ENCODE measurements around the gene KASH5. TPM values are rescaled to one million over a fixed set of nuclear protein-coding genes. Genes with fewer than 3 reads are reported as not detected.

The KASH5 gene
- polyA plus RNA-seq (2013), result not detected in 2 replicates

- no peak within 1 kb of the TSS for H4K8ac ChIP-seq (ENCODE audit: low read depth, low read length)
- no peak within 1 kb of the TSS for H2AFZ ChIP-seq (ENCODE audit: insufficient read depth, low read length, poor library complexity)
- H3K79me1 ChIP-seq (ENCODE audit: low read length), result no peaks in the 10 kb centered on the region
- no peak within 1 kb of the TSS for H4K12ac ChIP-seq (ENCODE audit: low read depth, low read length)
- H3K4me2 ChIP-seq (ENCODE audit: low read length), result no peak within 1 kb of the TSS
- H3K27ac ChIP-seq (ENCODE audit: low read depth, low read length), result no peak within 1 kb of the TSS
- H3K79me2 ChIP-seq (ENCODE audit: control insufficient read depth, insufficient read depth, low read length, poor library complexity), result no peaks in the 10 kb centered on the region
- H3K36me3 ChIP-seq (ENCODE audit: control insufficient read depth in 1 of 2, insufficient read depth in 2 of 2, low read length in 2 of 2), result no peaks in the 10 kb centered on the region
- no peak within 1 kb of the TSS for H3K4ac ChIP-seq (ENCODE audit: low read depth, low read length)
- no peak within 1 kb of the TSS for H3K23ac ChIP-seq (ENCODE audit: low read length)
- no peaks in the 10 kb centered on the region for H3K27me3 ChIP-seq (ENCODE audit: insufficient read depth, low read length)
- no peaks in the 10 kb centered on the region for H3K4me1 ChIP-seq (ENCODE audit: control insufficient read depth in 1 of 2, insufficient read depth in 2 of 2, low read length in 2 of 2)
- no peak within 1 kb of the TSS for H3K14ac ChIP-seq (ENCODE audit: low read length)
- no peaks in the 10 kb centered on the region for H3K9me3 ChIP-seq (ENCODE audit: insufficient read depth, low read depth, low read length)
- H3K18ac ChIP-seq (ENCODE audit: low read length), result no peak within 1 kb of the TSS
- no peak within 1 kb of the TSS for H2BK5ac ChIP-seq (ENCODE audit: low read depth, low read length, poor library complexity)
- no peak within 1 kb of the TSS for H2AK5ac ChIP-seq (ENCODE audit: low read length)
- H2BK120ac ChIP-seq (ENCODE audit: insufficient read depth, low read length, poor library complexity), result no peak within 1 kb of the TSS
- H4K91ac ChIP-seq (ENCODE audit: low read depth, low read length), result no peak within 1 kb of the TSS
- no peak within 1 kb of the TSS for H2BK12ac ChIP-seq (ENCODE audit: low read length)
- no CpG with 5 or more reads among the region's 40 CpGs for WGBS (ENCODE audit: extremely low coverage, insufficient coverage, insufficient read length)
- DNase-seq, result peak; percentile 95 to 96
- H3K4me3 ChIP-seq (ENCODE audit: low read depth, low read length), result no peak within 1 kb of the TSS
- no peak within 1 kb of the TSS for H3K9ac ChIP-seq (ENCODE audit: low read length)
Observed at GRCh38 chr19:49387936-49388372, at the start of gene KASH5. KASH5 (plus strand) TSS chr19:49388249; CDS start chr19:49390884, 2,635 bp downstream.

- no CpG with 5 or more reads among the region's 30 CpGs for WGBS (ENCODE audit: extremely low coverage, insufficient coverage, insufficient read length)
- no peak overlapping the region for H4K8ac ChIP-seq (ENCODE audit: low read depth, low read length)
Observed at GRCh38 chr19:49338691-49339300, 49.3 kb upstream of the KASH5 start.

GRCh38 chr19:49339301-49340068 lies 48.6 kb upstream of the KASH5 start:
- Histone ChIP-seq H3K18ac (ENCODE audit: low read length) (no peak overlapping the region), H2BK12ac (ENCODE audit: low read length) (no peak overlapping the region), H3K36me3 (ENCODE audit: control insufficient read depth in 1 of 2, insufficient read depth in 2 of 2, low read length in 2 of 2) (peaks cover 42 to 52% of the 10 kb centered on the region in 2 experiments), H4K91ac (ENCODE audit: low read depth, low read length) (no peak overlapping the region), H3K79me2 (ENCODE audit: control insufficient read depth, insufficient read depth, low read length, poor library complexity) (no peaks in the 10 kb centered on the region), H3K4me3 (ENCODE audit: low read depth, low read length) (no peak overlapping the region), H3K9ac (ENCODE audit: low read length) (no peak overlapping the region), H2BK120ac (ENCODE audit: insufficient read depth, low read length, poor library complexity) (no peak overlapping the region), H3K27me3 (ENCODE audit: insufficient read depth, low read length) (no peaks in the 10 kb centered on the region), H3K79me1 (ENCODE audit: low read length) (no peaks in the 10 kb centered on the region), H3K9me3 (ENCODE audit: insufficient read depth, low read depth, low read length) (peaks cover 9% of the 10 kb centered on the region), H3K4ac (ENCODE audit: low read depth, low read length) (no peak overlapping the region), H3K23ac (ENCODE audit: low read length) (no peak overlapping the region), H3K4me1 (ENCODE audit: control insufficient read depth in 1 of 2, insufficient read depth in 2 of 2, low read length in 2 of 2) (peaks cover 12 to 15% of the 10 kb centered on the region in 2 experiments), H4K12ac (ENCODE audit: low read depth, low read length) (no peak overlapping the region), H2BK5ac (ENCODE audit: low read depth, low read length, poor library complexity) (no peak overlapping the region), H2AFZ (ENCODE audit: insufficient read depth, low read length, poor library complexity) (no peak overlapping the region), H3K27ac (ENCODE audit: low read depth, low read length) (no peak overlapping the region), H4K8ac (ENCODE audit: low read depth, low read length) (no peak overlapping the region), H3K4me2 (ENCODE audit: low read length) (peak overlapping the region; percentile 53), H3K14ac (ENCODE audit: low read length) (no peak overlapping the region), H2AK5ac (ENCODE audit: low read length) (no peak overlapping the region)
- DNase-seq, result peak; percentile 60 to 74
- WGBS (ENCODE audit: extremely low coverage, insufficient coverage, insufficient read length), result no CpG with 5 or more reads among the region's 47 CpGs

More at GRCh38 chr19:49338691-49339300, 49.3 kb upstream of the KASH5 start:
- peaks cover 10% of the 10 kb centered on the region for H3K9me3 ChIP-seq (ENCODE audit: insufficient read depth, low read depth, low read length)
- H3K18ac ChIP-seq (ENCODE audit: low read length), result no peak overlapping the region
- H3K79me1 ChIP-seq (ENCODE audit: low read length), result no peaks in the 10 kb centered on the region
- no peaks in the 10 kb centered on the region for H3K27me3 ChIP-seq (ENCODE audit: insufficient read depth, low read length)
- no peak overlapping the region for H3K27ac ChIP-seq (ENCODE audit: low read depth, low read length)
- H3K36me3 ChIP-seq (ENCODE audit: control insufficient read depth in 1 of 2, insufficient read depth in 2 of 2, low read length in 2 of 2), result peaks cover 37 to 46% of the 10 kb centered on the region in 2 experiments
- H2BK5ac ChIP-seq (ENCODE audit: low read depth, low read length, poor library complexity), result no peak overlapping the region
- no peak overlapping the region for H2BK120ac ChIP-seq (ENCODE audit: insufficient read depth, low read length, poor library complexity)
- H2AK5ac ChIP-seq (ENCODE audit: low read length), result no peak overlapping the region
- H3K4me2 ChIP-seq (ENCODE audit: low read length), result peak overlapping the region; percentile 53
- H4K12ac ChIP-seq (ENCODE audit: low read depth, low read length), result no peak overlapping the region
- no peak overlapping the region for H3K23ac ChIP-seq (ENCODE audit: low read length)
- H3K14ac ChIP-seq (ENCODE audit: low read length), result no peak overlapping the region
- H3K9ac ChIP-seq (ENCODE audit: low read length), result no peak overlapping the region
- no peak overlapping the region for H3K4ac ChIP-seq (ENCODE audit: low read depth, low read length)
- peaks cover 12 to 15% of the 10 kb centered on the region in 2 experiments for H3K4me1 ChIP-seq (ENCODE audit: control insufficient read depth in 1 of 2, insufficient read depth in 2 of 2, low read length in 2 of 2)
- H4K91ac ChIP-seq (ENCODE audit: low read depth, low read length), result no peak overlapping the region
- H2AFZ ChIP-seq (ENCODE audit: insufficient read depth, low read length, poor library complexity), result no peak overlapping the region
- H3K4me3 ChIP-seq (ENCODE audit: low read depth, low read length), result no peak overlapping the region
- DNase-seq, result peak; percentile 60 to 77
- no peaks in the 10 kb centered on the region for H3K79me2 ChIP-seq (ENCODE audit: control insufficient read depth, insufficient read depth, low read length, poor library complexity)
- no peak overlapping the region for H2BK12ac ChIP-seq (ENCODE audit: low read length)

GRCh38 chr19:49340069-49340864 lies 47.8 kb upstream of the KASH5 start:
- H3K4me3 ChIP-seq (ENCODE audit: low read depth, low read length), result no peak overlapping the region
- no peak overlapping the region for H2AFZ ChIP-seq (ENCODE audit: insufficient read depth, low read length, poor library complexity)
- no peak overlapping the region for H3K27ac ChIP-seq (ENCODE audit: low read depth, low read length)
- H3K23ac ChIP-seq (ENCODE audit: low read length), result no peak overlapping the region
- H2BK12ac ChIP-seq (ENCODE audit: low read length), result no peak overlapping the region
- H4K91ac ChIP-seq (ENCODE audit: low read depth, low read length), result no peak overlapping the region
- H3K27me3 ChIP-seq (ENCODE audit: insufficient read depth, low read length), result no peaks in the 10 kb centered on the region
- no CpG with 5 or more reads among the region's 36 CpGs for WGBS (ENCODE audit: extremely low coverage, insufficient coverage, insufficient read length)
- peaks cover 12 to 15% of the 10 kb centered on the region in 2 experiments for H3K4me1 ChIP-seq (ENCODE audit: control insufficient read depth in 1 of 2, insufficient read depth in 2 of 2, low read length in 2 of 2)
- H2AK5ac ChIP-seq (ENCODE audit: low read length), result no peak overlapping the region
- peaks cover 48 to 56% of the 10 kb centered on the region in 2 experiments for H3K36me3 ChIP-seq (ENCODE audit: control insufficient read depth in 1 of 2, insufficient read depth in 2 of 2, low read length in 2 of 2)
- H3K79me2 ChIP-seq (ENCODE audit: control insufficient read depth, insufficient read depth, low read length, poor library complexity), result no peaks in the 10 kb centered on the region
- no peak overlapping the region for H2BK120ac ChIP-seq (ENCODE audit: insufficient read depth, low read length, poor library complexity)
- no peak overlapping the region for H4K8ac ChIP-seq (ENCODE audit: low read depth, low read length)
- H3K4ac ChIP-seq (ENCODE audit: low read depth, low read length), result no peak overlapping the region
- H3K9ac ChIP-seq (ENCODE audit: low read length), result no peak overlapping the region
- H3K79me1 ChIP-seq (ENCODE audit: low read length), result no peaks in the 10 kb centered on the region
- H3K4me2 ChIP-seq (ENCODE audit: low read length), result no peak overlapping the region
- DNase-seq, result peak in 1 of 2 donors; percentile 18
- no peak overlapping the region for H4K12ac ChIP-seq (ENCODE audit: low read depth, low read length)
- H3K9me3 ChIP-seq (ENCODE audit: insufficient read depth, low read depth, low read length), result peaks cover 9% of the 10 kb centered on the region
- no peak overlapping the region for H3K14ac ChIP-seq (ENCODE audit: low read length)
- no peak overlapping the region for H3K18ac ChIP-seq (ENCODE audit: low read length)
- no peak overlapping the region for H2BK5ac ChIP-seq (ENCODE audit: low read depth, low read length, poor library complexity)

Measured in trophoblast cell (in vitro differentiated cells and primary cell).